GM21515 (cell line): ENCODE measurements around the gene ENGASE.

Experiments used
- ATAC-seq: cut with Tn5 transposase; IDR thresholded peaks from one replicate; pipeline ENCODE4 v1.9.1; 2021; ENCODE audit not compliant: unreplicated experiment

Gene ENGASE

GRCh38 chr17:79133214-79133613 lies 58.6 kb downstream of the ENGASE start:
- no peak for ATAC-seq

GRCh38 chr17:79133985-79134384 lies 59.4 kb downstream of the ENGASE start:
- ATAC-seq = no peak

- no peak for ATAC-seq
Measured at GRCh38 chr17:79135011-79135410, 60.4 kb downstream of the ENGASE start.

- no peak for ATAC-seq
Measured at GRCh38 chr17:79135628-79136405, 61.2 kb downstream of the ENGASE start.
